Brain pericyte (primary cell): ENCODE results near the gene DLG2.
"Not testable (repeated sequence)": the region's sequence is repeated elsewhere in the genome, so short reads cannot be mapped to it uniquely, and the experiment has no call there.

Source experiments
- DNase-seq: peaks from one replicate; pipeline ENCODE4 v3.0.0-alpha.2; 2012; ENCODE audit warnings: low read depth, low spot score

The DLG2 gene

GRCh38 chr11:84396521-84396920 is 1230.6 kb downstream of the DLG2 start:
- DNase-seq: no peak

DNA sequence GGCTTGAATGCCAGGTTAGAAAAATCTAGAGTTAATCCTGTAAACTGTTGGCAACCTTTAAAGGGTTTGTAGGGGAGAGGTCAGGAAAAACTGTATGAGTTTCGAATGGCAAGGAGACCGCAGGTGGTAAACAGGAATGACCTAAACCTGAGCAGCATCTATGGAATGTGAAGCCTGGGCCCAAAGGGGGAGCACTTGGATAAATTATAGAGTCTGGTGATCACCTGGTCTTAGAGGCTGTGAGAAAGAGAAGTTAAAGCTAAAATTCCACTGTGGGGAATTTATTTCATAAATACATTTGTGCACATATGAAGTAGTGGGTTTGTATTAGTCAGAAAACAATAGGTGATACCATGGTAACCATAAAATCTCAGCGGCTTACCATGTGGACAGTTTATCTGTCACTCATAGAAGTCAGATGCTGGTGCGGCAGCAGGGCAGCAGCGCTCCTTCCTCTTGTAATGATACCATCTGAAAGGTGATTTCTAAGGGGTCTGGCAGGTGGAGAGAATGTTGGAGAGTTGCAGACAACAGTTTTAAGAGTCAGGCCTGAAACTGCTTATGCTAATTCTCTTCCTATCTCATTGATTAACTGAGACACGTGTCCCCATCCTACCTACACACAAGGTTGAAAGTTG is 1236.6 kb downstream of the DLG2 start:
- DNase-seq: no peak

DNA sequence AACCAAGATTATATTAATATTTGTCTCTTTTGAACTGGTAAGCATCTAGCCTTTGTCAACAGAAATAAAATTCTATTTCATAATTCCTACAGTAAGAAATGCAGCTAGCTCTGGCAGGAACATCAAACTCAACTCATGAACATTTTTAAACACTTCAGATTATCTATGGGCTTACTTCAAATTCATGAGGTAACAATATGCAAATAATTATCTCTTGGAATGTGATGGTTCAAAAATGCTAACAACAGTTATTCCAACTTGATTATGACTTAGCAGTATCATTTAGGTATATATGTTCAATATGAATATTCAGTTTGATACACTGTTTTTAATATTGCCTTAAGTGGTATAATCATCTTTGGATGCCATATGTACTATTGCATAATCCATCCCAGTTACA is 1237.4 kb downstream of the DLG2 start:
- no peak for DNase-seq

- DNase-seq: peak; percentile 12
Measured at GRCh38 chr11:84384731-84385130, 1242.4 kb downstream of the DLG2 start.

- DNase-seq: no peak
Measured at GRCh38 chr11:84383576-84383975, 1243.6 kb downstream of the DLG2 start.

GRCh38 chr11:84381666-84382065 is 1245.5 kb downstream of the DLG2 start:
- no peak for DNase-seq

- no peak for DNase-seq
Measured at GRCh38 chr11:84372381-84372950, 1254.7 kb downstream of the DLG2 start.

DNA sequence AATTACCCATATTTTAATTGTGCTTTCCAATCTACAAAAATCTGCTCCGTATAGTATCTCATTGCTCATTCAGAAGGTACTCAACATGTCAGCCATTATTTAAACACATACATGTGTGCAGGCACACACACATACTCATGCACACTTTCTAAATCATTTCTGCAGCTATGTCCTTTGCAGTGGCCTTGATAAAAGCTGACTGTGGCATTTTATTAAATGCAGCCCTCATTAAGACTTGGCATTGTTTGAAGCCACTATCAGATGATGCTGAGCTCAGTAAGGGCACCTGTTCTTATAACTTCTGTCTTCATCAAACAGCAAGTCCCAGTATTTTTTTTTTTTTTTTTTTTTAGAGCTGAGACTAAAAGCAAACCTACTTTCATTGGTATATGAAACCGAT is 1269.1 kb downstream of the DLG2 start:
- no peak for DNase-seq

DNA sequence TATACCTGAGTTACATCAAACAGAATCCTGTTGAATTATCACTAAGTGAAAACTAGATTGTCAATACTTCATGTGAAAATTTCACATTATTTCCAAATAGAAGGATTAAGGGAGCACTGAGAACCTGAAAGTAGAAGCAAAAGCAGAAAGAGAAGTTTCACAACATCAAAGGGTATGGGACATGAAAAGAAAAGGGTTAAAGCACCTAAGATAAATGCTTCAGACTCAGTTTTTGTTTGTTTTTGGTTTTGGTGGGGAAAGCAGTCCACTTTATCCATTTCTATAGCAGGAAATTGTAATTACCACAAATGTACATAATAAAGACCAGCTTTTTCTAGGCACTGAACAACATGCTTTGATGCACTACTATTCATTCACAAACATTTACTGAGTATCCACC is 1271.2 kb downstream of the DLG2 start:
- no peak for DNase-seq

- no peak for DNase-seq
Measured at GRCh38 chr11:84345597-84345996, 1281.5 kb downstream of the DLG2 start.

DNA sequence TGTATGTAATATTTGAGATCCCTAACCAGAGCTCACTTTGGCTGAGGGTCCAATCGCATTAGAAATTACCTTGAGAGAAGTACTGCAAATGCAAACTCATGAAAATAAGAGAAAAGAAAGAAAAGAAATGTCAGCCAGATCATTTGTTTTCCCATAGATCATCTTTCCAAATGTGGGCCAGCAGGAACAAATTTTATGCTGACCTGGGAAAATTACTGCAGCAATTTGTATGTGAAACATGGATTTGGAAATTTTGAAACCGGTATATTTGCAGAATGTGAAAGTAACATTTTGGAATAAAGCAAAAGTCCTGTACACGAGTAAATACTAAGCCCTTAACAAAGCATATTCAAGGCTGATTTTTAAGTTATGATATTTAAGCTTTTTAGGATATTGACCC is 1282.1 kb downstream of the DLG2 start:
- DNase-seq: no peak

GRCh38 chr11:84339796-84340195 is 1287.3 kb downstream of the DLG2 start:
- no peak for DNase-seq

- DNase-seq: no peak
Measured at GRCh38 chr11:84333221-84333620, 1293.9 kb downstream of the DLG2 start.

GRCh38 chr11:84322211-84322610 is 1304.9 kb downstream of the DLG2 start:
- DNase-seq: no peak

DNA sequence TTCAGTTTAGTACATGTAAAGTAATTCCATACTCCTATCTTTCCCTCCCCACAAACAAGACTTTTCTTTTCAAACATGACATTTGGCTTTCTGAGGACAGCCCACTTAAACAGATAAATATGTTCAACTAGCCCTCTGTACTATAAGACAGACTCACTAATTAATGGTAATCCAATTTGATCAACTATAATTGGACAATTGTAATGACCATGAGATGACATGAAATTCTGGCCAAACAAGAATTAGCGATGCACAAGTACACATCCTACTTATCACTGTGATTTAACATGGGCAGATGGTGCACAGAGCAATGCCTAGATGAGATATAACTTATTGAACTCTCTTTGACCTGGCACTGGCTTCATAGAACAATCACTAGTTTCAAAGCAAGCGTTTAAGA is 1307.3 kb downstream of the DLG2 start:
- no peak for DNase-seq

GRCh38 chr11:84316866-84317555 is 1310.1 kb downstream of the DLG2 start:
- DNase-seq: no peak

DNA sequence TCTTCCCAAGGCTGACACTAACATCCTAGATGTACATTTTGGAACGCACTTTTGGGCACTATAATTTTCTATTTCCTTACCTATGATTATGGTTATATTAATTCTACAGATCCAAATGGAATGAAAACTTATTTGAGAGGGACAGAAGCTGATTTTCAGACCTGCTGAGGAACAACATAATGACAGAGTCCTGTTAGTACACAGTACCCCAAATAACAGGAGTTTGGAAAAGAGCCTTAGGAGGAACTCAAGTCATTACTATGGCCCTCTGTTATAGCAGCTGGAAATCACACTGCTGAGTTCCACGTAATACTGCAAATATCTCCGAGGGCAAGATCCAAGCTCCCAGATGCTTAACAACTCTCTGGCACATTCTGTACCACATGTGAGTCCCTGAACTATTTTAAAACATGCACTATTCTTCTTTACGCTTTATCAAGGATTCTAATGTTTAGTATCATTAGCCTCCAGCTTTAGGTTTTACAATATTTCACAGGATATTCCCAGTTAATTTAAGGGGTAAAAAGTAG is 1313.2 kb downstream of the DLG2 start:
- no peak for DNase-seq

DNA sequence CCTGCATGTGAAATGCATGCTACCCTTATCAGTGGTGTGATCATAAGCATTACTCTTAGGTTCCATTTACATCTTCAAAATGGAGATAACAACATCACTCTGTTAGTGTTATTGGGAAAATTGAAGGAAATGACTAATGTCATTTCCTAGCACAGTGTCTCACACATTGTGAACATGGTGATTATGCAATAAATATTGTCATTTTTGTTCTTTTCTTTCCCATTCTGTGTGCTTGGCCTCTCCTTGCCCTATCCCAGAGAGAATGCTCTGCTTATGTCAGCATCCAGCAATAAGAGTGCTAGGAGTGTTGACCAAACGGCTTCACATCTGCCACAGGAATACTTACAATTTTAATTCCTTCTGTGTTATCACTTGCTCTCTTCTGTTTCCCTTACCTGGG is 1316.9 kb downstream of the DLG2 start:
- DNase-seq: no peak

- DNase-seq: not testable (repeated sequence)
Measured at GRCh38 chr11:84308491-84308890, 1318.7 kb downstream of the DLG2 start.

GRCh38 chr11:84300092-84300491 is 1327.1 kb downstream of the DLG2 start:
- no peak for DNase-seq

DNA sequence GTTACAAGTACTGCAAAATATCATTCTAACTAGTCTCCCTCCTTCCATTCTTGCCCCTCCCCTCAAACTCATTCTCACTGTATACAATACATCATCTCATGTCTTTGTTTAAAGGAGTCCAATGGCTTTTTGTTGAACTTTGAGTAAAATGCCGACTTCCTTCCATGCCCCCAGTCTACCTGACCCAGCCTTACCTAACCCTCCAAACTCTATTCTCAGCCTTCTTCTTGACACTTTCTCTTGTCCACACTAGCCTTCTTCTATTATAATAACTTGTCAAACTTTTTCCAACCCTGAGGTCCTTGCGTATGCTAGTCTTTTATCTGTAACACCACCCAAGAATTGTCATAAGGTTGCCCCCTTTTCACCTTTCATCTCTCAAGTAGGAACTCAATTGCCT is 1329.6 kb downstream of the DLG2 start:
- DNase-seq: no peak

- DNase-seq: no peak
Measured at GRCh38 chr11:84295815-84296214, 1331.3 kb downstream of the DLG2 start.

GRCh38 chr11:84292955-84293354 is 1334.2 kb downstream of the DLG2 start:
- no peak for DNase-seq
